ENCODE measurements around the gene SLC26A11. TPM values are rescaled to one million over a fixed set of nuclear protein-coding genes. Genes with fewer than 3 reads are reported as not detected.

The SLC26A11 gene
- total RNA-seq (100 to 1,000 TPM in 1 of 9 donors, 10 to 100 TPM in 8; 27.0 to 101 (median 48.7) TPM), polyA plus RNA-seq (10 to 100 TPM; 14.0 to 78.3 (median 58.2) TPM)
- long read RNA-seq, donor 1, transcript SLC26A11-201 (18 exons, 2,885 nt) = major isoform, 5 of 9 reads
- long read RNA-seq, donor 1, partial matches to known transcripts = 0 of 9 reads
- long read RNA-seq, donor 1, other reads (novel, unspliced or antisense) = 0 of 9 reads
- long read RNA-seq, donor 2, transcript SLC26A11-201 (18 exons, 2,885 nt) = major isoform, 6 of 9 reads
- long read RNA-seq, donor 2, partial matches to known transcripts = 0 of 9 reads
- long read RNA-seq, donor 2, other reads (novel, unspliced or antisense) = 0 of 9 reads
- long read RNA-seq, donor 3, transcript SLC26A11-201 (18 exons, 2,885 nt) = major isoform, 5 of 20 reads
- long read RNA-seq, donor 3, partial matches to known transcripts = 15 of 20 reads
- long read RNA-seq, donor 3, other reads (novel, unspliced or antisense) = 0 of 20 reads
- long read RNA-seq, donor 4, transcript SLC26A11-201 (18 exons, 2,885 nt) = major isoform, 6 of 16 reads
- long read RNA-seq, donor 4, partial matches to known transcripts = 5 of 16 reads
- long read RNA-seq, donor 4, other reads (novel, unspliced or antisense) = 3 of 16 reads
- long read RNA-seq, donor 5, transcript SLC26A11-201 (18 exons, 2,885 nt) = major isoform, 122 of 220 reads
- long read RNA-seq, donor 5, transcript SLC26A11-212 (17 exons, 1,862 nt) = minor isoform, 6 of 220 reads
- long read RNA-seq, donor 5, partial matches to known transcripts = 37 of 220 reads
- long read RNA-seq, donor 5, other reads (novel, unspliced or antisense) = 51 of 220 reads
- long read RNA-seq, donor 6, transcript SLC26A11-201 (18 exons, 2,885 nt) = major isoform, 8 of 15 reads
- long read RNA-seq, donor 6, partial matches to known transcripts = 5 of 15 reads
- long read RNA-seq, donor 6, other reads (novel, unspliced or antisense) = 1 of 15 reads
- long read RNA-seq, donor 7, partial matches to known transcripts = 0 of 5 reads
- long read RNA-seq, donor 7, other reads (novel, unspliced or antisense) = 0 of 5 reads
- long read RNA-seq, donor 8, transcript SLC26A11-201 (18 exons, 2,885 nt) = major isoform, 11 of 15 reads
- long read RNA-seq, donor 8, partial matches to known transcripts = 0 of 15 reads
- long read RNA-seq, donor 8, other reads (novel, unspliced or antisense) = 0 of 15 reads
- long read RNA-seq, donor 9, transcript SLC26A11-201 (18 exons, 2,885 nt) = major isoform, 5 of 6 reads
- long read RNA-seq, donor 9, partial matches to known transcripts = 0 of 6 reads
- long read RNA-seq, donor 9, other reads (novel, unspliced or antisense) = 0 of 6 reads
- long read RNA-seq, donor 10, partial matches to known transcripts = 0 of 4 reads
- long read RNA-seq, donor 10, other reads (novel, unspliced or antisense) = 0 of 4 reads

DNA sequence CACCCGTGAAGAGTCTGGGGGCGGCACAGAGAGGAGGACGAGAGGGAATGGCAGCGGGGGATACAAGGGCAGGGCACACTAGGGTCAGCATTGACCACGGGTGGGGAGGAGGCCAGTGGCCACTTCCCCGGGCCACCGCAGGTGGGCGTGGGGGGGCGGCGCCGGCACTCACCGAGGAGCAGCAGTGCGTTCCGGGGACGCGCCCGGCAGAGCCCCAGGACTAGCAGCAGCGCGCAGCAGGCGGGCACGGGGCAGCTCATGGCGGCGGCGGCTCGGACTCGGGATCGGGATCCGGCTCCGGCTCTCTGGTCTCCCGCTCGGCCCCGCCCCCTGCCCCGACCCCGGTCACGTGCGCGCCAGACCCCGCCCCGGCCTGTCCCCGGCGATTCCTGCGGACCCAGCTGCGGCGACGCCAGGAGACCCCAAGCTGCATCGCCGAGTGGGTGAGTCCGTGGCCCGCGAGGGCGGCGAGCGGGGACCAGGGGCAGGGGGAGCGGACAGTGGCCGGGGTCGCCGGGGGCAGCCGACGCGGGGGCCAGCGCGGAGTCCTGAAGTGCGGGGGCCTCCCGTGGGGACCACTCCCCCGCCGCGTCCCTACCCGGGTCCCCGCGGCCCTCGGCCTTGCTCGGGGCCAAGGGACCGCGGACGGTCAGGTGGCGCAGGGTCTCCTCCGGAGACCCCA, at the start of gene SLC26A11, which contains the start of gene SGSH:
TSS of gene SLC26A11 (plus strand) at position 374 of the 682 bp plus-strand sequence. CDS start 1,134 bp downstream, outside the sequence.
TSS of gene SGSH (minus strand) at position 280 of the 682 bp plus-strand sequence. CDS start at position 260, 20 bp downstream.
- DNase-seq = peak; percentile 82 to 92 (median 89)
- 0 to 1% (median 0%) methylated on average over 5 to 77 of the region's 77 CpGs for WGBS, 4 donors
- intact Hi-C loops (cut with DNase I) = loop anchor here in 1 of 2 donors (5.0 kb wide), 1 partner anchor 73 kb away; the partner anchor contains the start of gene EIF4A3
- Histone ChIP-seq H3K27me3 (no peaks in the 10 kb centered on the region), H3K4me1 (replicated peaks in 1 of 2) (peaks cover 15 to 27% of the 10 kb centered on the region in 2 donors), H3K4me3 (peak within 1 kb of the TSS; percentile 71 to 92 (median 82)), H3K27ac (peak within 1 kb of the TSS; percentile 32 to 95 (median 88)), H3K36me3 (replicated peaks in 1 of 2) (peaks cover 0 to 25% of the 10 kb centered on the region in 2 donors), H3K9me3 (replicated peaks in 1 of 3) (no peaks in the 10 kb centered on the region)
- TF ChIP-seq POLR2A (IDR thresholded peaks at IDR 0.05) = peak in 1 of 2 donors; percentile 76
- TF ChIP-seq, protein P1, sequence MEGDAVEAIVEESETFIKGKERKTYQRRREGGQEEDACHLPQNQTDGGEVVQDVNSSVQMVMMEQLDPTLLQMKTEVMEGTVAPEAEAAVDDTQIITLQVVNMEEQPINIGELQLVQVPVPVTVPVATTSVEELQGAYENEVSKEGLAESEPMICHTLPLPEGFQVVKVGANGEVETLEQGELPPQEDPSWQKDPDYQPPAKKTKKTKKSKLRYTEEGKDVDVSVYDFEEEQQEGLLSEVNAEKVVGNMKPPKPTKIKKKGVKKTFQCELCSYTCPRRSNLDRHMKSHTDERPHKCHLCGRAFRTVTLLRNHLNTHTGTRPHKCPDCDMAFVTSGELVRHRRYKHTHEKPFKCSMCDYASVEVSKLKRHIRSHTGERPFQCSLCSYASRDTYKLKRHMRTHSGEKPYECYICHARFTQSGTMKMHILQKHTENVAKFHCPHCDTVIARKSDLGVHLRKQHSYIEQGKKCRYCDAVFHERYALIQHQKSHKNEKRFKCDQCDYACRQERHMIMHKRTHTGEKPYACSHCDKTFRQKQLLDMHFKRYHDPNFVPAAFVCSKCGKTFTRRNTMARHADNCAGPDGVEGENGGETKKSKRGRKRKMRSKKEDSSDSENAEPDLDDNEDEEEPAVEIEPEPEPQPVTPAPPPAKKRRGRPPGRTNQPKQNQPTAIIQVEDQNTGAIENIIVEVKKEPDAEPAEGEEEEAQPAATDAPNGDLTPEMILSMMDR (IDR thresholded peaks at IDR 0.05) = peak in 1 of 6 experiments; percentile 16

DNA sequence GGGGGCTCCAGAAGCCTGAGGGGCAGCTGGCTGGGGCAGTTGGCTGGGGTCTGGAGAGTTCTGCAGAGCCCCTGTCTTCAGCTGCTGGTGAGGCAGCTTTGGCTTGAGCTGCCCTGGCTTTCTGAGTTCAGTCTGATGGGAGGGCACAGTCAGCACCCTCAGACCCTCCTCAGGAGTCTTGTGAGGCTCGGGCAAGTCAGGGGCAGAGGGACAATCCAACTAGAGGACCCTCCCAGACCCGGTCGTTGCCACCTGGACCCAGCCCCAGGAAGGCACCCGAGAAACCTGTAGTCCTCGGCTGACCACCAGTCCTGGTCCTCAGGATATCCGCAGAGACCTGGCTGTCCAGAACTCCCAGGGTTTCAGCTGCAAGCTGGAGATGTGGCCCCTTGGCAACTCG, 48.5 kb upstream of the SLC26A11 start:
- no peaks in the 10 kb centered on the region for H3K9me3 ChIP-seq (replicated peaks in 1 of 3)
- 83 to 97% (median 90%) methylated on average over 1 to 7 of the region's 7 CpGs for WGBS, 4 donors

DNA sequence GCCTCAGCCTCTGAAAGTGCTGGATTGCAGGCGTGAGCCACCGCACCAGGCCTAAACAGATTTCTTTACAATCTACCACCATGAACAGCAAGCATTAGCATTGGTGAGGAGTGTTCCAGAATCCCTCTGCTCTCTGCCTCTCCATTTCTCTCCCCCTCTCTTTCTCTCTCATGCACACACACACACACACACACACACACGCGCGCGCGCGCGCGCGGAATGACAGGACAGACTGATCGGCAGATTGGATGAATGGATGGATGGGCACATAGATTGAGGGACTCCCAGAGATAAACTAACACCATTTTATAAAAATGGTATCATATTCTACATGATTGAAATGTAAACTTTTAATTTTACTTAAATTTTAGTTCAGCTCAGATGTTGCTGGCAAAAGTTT, 47.1 kb upstream of the SLC26A11 start:
- 83 to 90% (median 84%) methylated on average over 12 of the region's 12 CpGs for WGBS, 4 donors
- intact Hi-C loops (cut with DNase I) = no loop called here
- H3K9me3 ChIP-seq (replicated peaks in 1 of 3) = no peaks in the 10 kb centered on the region
- DNase-seq = no peak
- H3K27ac ChIP-seq = no peak overlapping the region
- no peaks in the 10 kb centered on the region for H3K36me3 ChIP-seq (replicated peaks in 1 of 2)
- H3K4me1 ChIP-seq (replicated peaks in 1 of 2) = no peaks in the 10 kb centered on the region
- no peaks in the 10 kb centered on the region for H3K27me3 ChIP-seq
- H3K4me3 ChIP-seq = no peak overlapping the region
- TF ChIP-seq POLR2A (IDR thresholded peaks at IDR 0.05) = no peak
- TF ChIP-seq, protein P1 (IDR thresholded peaks at IDR 0.05) = no peak

More for the DNA sequence above, 48.5 kb upstream of the SLC26A11 start:
- H3K4me1 ChIP-seq (replicated peaks in 1 of 2) = no peaks in the 10 kb centered on the region
- no peak overlapping the region for H3K4me3 ChIP-seq
- H3K36me3 ChIP-seq (replicated peaks in 1 of 2) = no peaks in the 10 kb centered on the region
- TF ChIP-seq, protein P1 (IDR thresholded peaks at IDR 0.05) = no peak
- TF ChIP-seq POLR2A (IDR thresholded peaks at IDR 0.05) = no peak
- no peak overlapping the region for H3K27ac ChIP-seq
- H3K27me3 ChIP-seq = no peaks in the 10 kb centered on the region
- intact Hi-C loops (cut with DNase I) = no loop called here
- DNase-seq = no peak
